Activated CD8-positive, alpha-beta T cell treated with anti-CD3 and anti-CD28 coated beads for 36 hours (primary cell): ENCODE measurements around the gene HIC2. TPM values are rescaled to one million over a fixed set of nuclear protein-coding genes. Genes with fewer than 3 reads are reported as not detected.

Source experiments
- ATAC-seq: fragments of 200-7000 bp; cut with Tn5 transposase; one replicate; pipeline ENCODE4 v1.10.0; 2021; ENCODE audit warnings: mild to moderate bottlenecking, moderate library complexity
- CTCF ChIA-PET: fragments of 350-600 bp; sonication (Branson Sonifier 250); formaldehyde crosslinking; loops from one replicate; lab custom pipeline; 2021; ENCODE audit warnings: antibody characterized with exemption; lab: Charles Lee
- POLR2A ChIA-PET: fragments of 350-600 bp; sonication (Branson Sonifier 250); formaldehyde crosslinking; loops from one replicate; lab custom pipeline; 2021; ENCODE audit warnings: antibody characterized with exemption; lab: Charles Lee
- DNase-seq: peaks from one replicate; pipeline ENCODE4 v3.0.0-alpha.2; 2020
- H3K27ac Mint-ChIP-seq: one replicate; pipeline ENCODE4 v1.8.0; 2021; ENCODE audit warnings: mild to moderate bottlenecking, mixed read lengths
- H3K27me3 Mint-ChIP-seq: one replicate; pipeline ENCODE4 v1.8.0; 2021; ENCODE audit warnings: mixed read lengths
- H3K36me3 Mint-ChIP-seq: one replicate; pipeline ENCODE4 v1.8.0; 2021; ENCODE audit warnings: low read depth, mixed read lengths
- H3K4me1 Mint-ChIP-seq: one replicate; pipeline ENCODE4 v1.8.0; 2021; ENCODE audit warnings: low read depth, mixed read lengths
- H3K4me3 Mint-ChIP-seq: one replicate; pipeline ENCODE4 v1.8.0; 2021; ENCODE audit warnings: mild to moderate bottlenecking, moderate library complexity, mixed read lengths
- H3K9me3 Mint-ChIP-seq: one replicate; pipeline ENCODE4 v1.8.0; 2021; ENCODE audit warnings: mixed read lengths
- CTCF ChIP-seq: fragments of 200-600 bp; IDR thresholded peaks from one replicate; pipeline ENCODE4 v1.8.0; 2022; ENCODE audit warnings: antibody characterized with exemption, mild to moderate bottlenecking
- intact Hi-C: fragments of 100-400 bp; cut with micrococcal nuclease; formaldehyde crosslinking; loops from one replicate; pipeline ENCODE4 v1.10.0; 2022
- total RNA-seq, 2 experiments: library from RNA; stranded (reverse); gene quantifications; one replicate each; pipeline ENCODE4 v1.2.3, GENCODE V29; 2021

The HIC2 gene
- total RNA-seq, 2 experiments from 2014 or later = 3.8 to 4.1 TPM

GRCh38 chr22:21444701-21445436 is 27.7 kb downstream of the HIC2 start:
- no peak for TF ChIP-seq CTCF
- peaks cover 2% of the 10 kb centered on the region for H3K36me3 Mint-ChIP-seq
- no peak overlapping the region for H3K27ac Mint-ChIP-seq
- ATAC-seq (no peak), DNase-seq (no peak)
- no peaks in the 10 kb centered on the region for H3K9me3 Mint-ChIP-seq
- ChIA-PET POLR2A (no interaction called here), CTCF (no interaction called here)
- no peaks in the 10 kb centered on the region for H3K4me1 Mint-ChIP-seq
- H3K27me3 Mint-ChIP-seq = no peaks in the 10 kb centered on the region
- intact Hi-C loops = no loop called here
- no peak overlapping the region for H3K4me3 Mint-ChIP-seq

DNA sequence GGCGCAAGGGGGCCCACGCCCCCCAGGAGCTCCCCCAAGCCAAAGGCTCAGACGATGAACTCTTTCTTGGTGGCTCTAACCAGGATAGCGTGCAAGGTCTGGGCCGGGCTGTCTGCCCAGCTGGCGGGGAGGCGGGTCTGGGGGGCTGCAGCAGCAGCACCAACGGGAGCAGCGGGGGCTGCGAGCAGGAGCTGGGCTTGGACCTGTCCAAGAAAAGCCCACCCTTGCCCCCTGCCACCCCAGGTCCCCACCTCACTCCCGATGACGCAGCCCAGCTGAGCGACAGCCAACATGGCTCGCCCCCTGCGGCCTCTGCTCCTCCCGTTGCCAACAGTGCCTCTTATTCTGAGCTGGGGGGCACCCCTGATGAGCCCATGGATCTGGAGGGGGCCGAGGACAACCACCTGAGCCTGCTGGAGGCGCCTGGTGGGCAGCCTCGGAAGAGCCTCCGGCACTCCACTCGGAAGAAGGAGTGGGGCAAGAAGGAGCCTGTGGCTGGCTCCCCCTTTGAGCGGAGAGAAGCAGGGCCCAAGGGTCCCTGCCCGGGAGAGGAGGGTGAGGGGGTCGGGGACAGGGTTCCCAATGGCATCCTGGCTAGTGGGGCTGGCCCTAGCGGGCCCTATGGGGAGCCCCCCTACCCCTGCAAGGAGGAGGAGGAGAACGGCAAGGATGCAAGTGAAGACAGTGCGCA is 28.4 kb downstream of the HIC2 start:
- Mint-ChIP-seq H3K4me1 (no peaks in the 10 kb centered on the region), H3K27ac (no peak overlapping the region), H3K4me3 (no peak overlapping the region), H3K36me3 (peaks cover 2% of the 10 kb centered on the region), H3K9me3 (no peaks in the 10 kb centered on the region), H3K27me3 (no peaks in the 10 kb centered on the region)
- POLR2A ChIA-PET = no interaction called here
- no peak for TF ChIP-seq CTCF
- DNase-seq (no peak), ATAC-seq (no peak)
- intact Hi-C loops = no loop called here
- CTCF ChIA-PET = no interaction called here

GRCh38 chr22:21446128-21446826 is 29.1 kb downstream of the HIC2 start:
- Mint-ChIP-seq H3K9me3 (no peaks in the 10 kb centered on the region), H3K36me3 (peaks cover 2% of the 10 kb centered on the region), H3K4me1 (no peaks in the 10 kb centered on the region), H3K27me3 (no peaks in the 10 kb centered on the region), H3K27ac (no peak overlapping the region), H3K4me3 (no peak overlapping the region)
- intact Hi-C loops = no loop called here
- no peak for ATAC-seq
- TF ChIP-seq CTCF = no peak
- no peak for DNase-seq
- ChIA-PET POLR2A (no interaction called here), CTCF (no interaction called here)

DNA sequence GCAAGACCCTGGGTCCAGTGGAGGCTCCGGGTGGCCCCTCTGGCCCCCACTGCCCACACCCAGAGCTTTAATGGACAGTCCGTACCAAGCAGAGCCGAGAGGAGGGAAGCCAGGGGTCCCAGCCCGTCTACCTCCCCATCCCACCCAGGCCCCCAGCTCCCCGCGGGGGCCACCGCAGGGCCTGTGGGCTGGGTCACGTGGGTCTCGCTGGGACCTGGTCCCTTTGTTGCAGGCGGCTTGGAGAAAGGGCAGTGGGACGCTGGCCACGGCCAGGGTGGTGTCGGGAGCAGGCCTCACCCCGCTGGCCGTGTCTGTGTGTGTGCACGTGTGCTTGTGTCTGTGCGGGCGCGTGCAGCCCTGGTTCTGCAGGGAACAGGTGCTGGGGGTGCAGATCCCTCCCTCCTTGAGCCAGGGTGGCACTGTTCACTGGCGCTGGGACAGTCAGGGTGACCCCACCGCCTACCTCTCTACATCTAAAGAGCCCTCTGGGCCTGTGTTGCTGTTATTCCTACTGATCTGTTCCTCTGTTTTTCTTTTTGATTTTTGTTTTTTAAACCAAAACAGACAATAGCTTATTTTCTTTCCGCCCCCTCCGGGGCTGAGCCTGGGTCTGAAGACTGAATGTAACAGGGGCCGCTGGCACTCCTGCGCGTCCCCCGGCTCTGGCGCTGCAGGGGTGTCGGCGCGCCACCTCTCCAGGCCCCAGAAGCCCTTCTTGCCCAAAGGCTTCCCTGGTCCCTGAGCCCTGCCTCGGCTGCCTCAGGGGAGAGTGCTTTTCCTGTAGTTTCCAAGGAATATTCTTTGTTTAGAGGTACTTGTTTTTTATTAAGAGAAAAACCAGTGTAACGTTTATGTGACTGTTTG is 29.9 kb downstream of the HIC2 start:
- no peak for DNase-seq
- no peak overlapping the region for H3K4me3 Mint-ChIP-seq
- H3K27ac Mint-ChIP-seq = no peak overlapping the region
- ATAC-seq = no peak
- H3K36me3 Mint-ChIP-seq = peaks cover 2% of the 10 kb centered on the region
- no peaks in the 10 kb centered on the region for H3K27me3 Mint-ChIP-seq
- no peak for TF ChIP-seq CTCF
- ChIA-PET POLR2A (no interaction called here), CTCF (no interaction called here)
- H3K4me1 Mint-ChIP-seq = no peaks in the 10 kb centered on the region
- intact Hi-C loops = no loop called here
- H3K9me3 Mint-ChIP-seq = no peaks in the 10 kb centered on the region
